Heart right ventricle (tissue), 16 donors: ENCODE results near the gene TTLL1. TPM values are rescaled to one million over a fixed set of nuclear protein-coding genes. Genes with fewer than 3 reads are reported as not detected.

Experiments
- ATAC-seq, 8 donors: fragments of 200-7000 bp; cut with Tn5 transposase; one replicate each; pipeline ENCODE4 v1.9.1; 2020; ENCODE audit warnings: mild to moderate bottlenecking in 8 of 8, moderate library complexity in 8 of 8, moderate number of reproducible peaks in 1 of 8
- DNase-seq, 2 donors: peaks; one replicate each; pipeline ENCODE4 v3.0.0-alpha.2; 2020
- H3K27ac ChIP-seq, 10 donors: fragments of 200-600 bp; sonication (generic) in 2 of 10; one replicate each; pipeline versions ENCODE4 v1.5.0 to v1.8.0; 2020 to 2022; ENCODE audit warnings: mild to moderate bottlenecking in 3 of 10
- H3K27me3 ChIP-seq, 7 donors: fragments of 200-600 bp; one replicate each; pipeline ENCODE4 v1.8.0; 2021 to 2022; ENCODE audit warnings: mild to moderate bottlenecking in 2 of 7
- H3K36me3 ChIP-seq, 9 donors: fragments of 200-600 bp; sonication (generic) in 1 of 9; one replicate each; pipeline versions ENCODE4 v1.5.0 to v1.8.0; 2020 to 2022; ENCODE audit warnings: mild to moderate bottlenecking in 2 of 9
- H3K4me1 ChIP-seq, 9 donors: fragments of 200-600 bp; sonication (generic) in 1 of 9; one replicate each; pipeline versions ENCODE4 v1.5.0 to v1.8.0; 2020 to 2022; ENCODE audit warnings: mild to moderate bottlenecking in 4 of 9
- H3K4me3 ChIP-seq, 10 donors: fragments of 200-600 bp; sonication (generic) in 2 of 10; one replicate each; pipeline versions ENCODE4 v1.5.0 to v1.8.0; 2020 to 2022; ENCODE audit warnings: mild to moderate bottlenecking in 7 of 10, moderate library complexity in 2 of 10
- H3K9me3 ChIP-seq, 11 donors: fragments of 200-600 bp in 10 of 11; sonication (generic) in 2 of 11; one replicate each; pipeline versions ENCODE4 v1.5.0 to v1.8.0; 2013 to 2022; ENCODE audit warnings: mild to moderate bottlenecking in 2 of 11, control low read depth in 1 of 11, moderate library complexity in 1 of 11
- CTCF ChIP-seq, 9 donors: fragments of 200-600 bp; sonication (generic) in 2 of 9; IDR thresholded peaks; one replicate each; pipeline versions ENCODE4 v1.5.0 to v1.8.0; 2021 to 2022; ENCODE audit warnings: antibody characterized with exemption in 9 of 9, mild to moderate bottlenecking in 5 of 9, moderate library complexity in 1 of 9
- WGBS, 2 donors: extraction: QIAGEN DNeasy Blood & Tissue Kit; methylation state at CpG; one replicate each; pipeline ENCODE4 v1.1.7; 2013; ENCODE audit warnings: inconsistent platforms in 1 of 2; 5-methylcytosine and 5-hydroxymethylcytosine counted together
- intact Hi-C, 10 donors: fragments of 100-400 bp; cut with DNase I; formaldehyde crosslinking; loops; one replicate each; pipeline versions ENCODE4 v1.11.1 to v1.14.2; 2022
- polyA plus RNA-seq, 2 donors: library from polyadenylated mRNA; stranded (reverse); fragments of 200-250 nt; gene quantifications; one replicate each; pipeline ENCODE4 v1.2.3, GENCODE V29; 2013
- total RNA-seq, 10 donors: library from RNA; stranded (reverse); fragmentation: NEBNext Ultra II Directional in 3 of 10; extraction: Animal tissue kit (Norgen Biotek cat#: 25700) in 3 of 10; gene quantifications; one replicate each; pipeline versions ENCODE4 v1.2.1 to v1.2.4, GENCODE V29; 2021 to 2023
- donor health status: Arrhythmogenic right ventricular cardiomyopathy.
- donor health status: ischemic (EF 13 %, LVEDD 7.1; RV severe dilation, severe dysfunction).
- donor health status: healthy with polysubstance abuse.
- donor health status: DM: no; HTN: yes; CAD: no.
- donor health status: DM: no; HTN: no; CAD: no.
- donor health status: ischemic (EF 25% LVEDD 6.9; RV normal size, moderate dysfunction).
- donor health status: ischemic (EF 25% LVEDD 5.7; RV mildly dilated, moderate dysfunction).
- donor health status: healthy.
- donor health status: DM: yes; HTN: yes; CAD: no.
- donor health status: Ischemic cardiomyopathy.
- donor health status: ischemic (EF 35%, LVEDD 5.7; RV mildly dilated, moderate dysfunction).
- donor health status: nonischemic (EF 11% LVEDD 7.7; RV severe dilation, severe dysfunction).
- donor health status: DM: yes; HTN: yes; CAD: no.
- donor health status: PGD.
- donor health status: ischemic (EF 29% LVEDD 5.4; RV normal size, mild dysfunction).
- donor health status: nonischemic (EF 23%, LVEDD 6.1; RV moderate dilation, normal function).

TTLL1 gene
- total and polyA plus RNA-seq, 12 donors: 4.5 to 14.5 (median 10.6) TPM

GRCh38 chr22:42991010-42991651, 98.1 kb downstream of the TTLL1 start:
- ATAC-seq: peak in 2 of 8 donors; percentile 11 to 32

GRCh38 chr22:42990131-42990838, 98.9 kb downstream of the TTLL1 start:
- H3K36me3 ChIP-seq: no peaks in the 10 kb centered on the region
- peaks cover 0 to 45% (median 33%) of the 10 kb centered on the region in 9 donors for H3K4me1 ChIP-seq
- DNase-seq: no peak
- peak in 6 of 9 donors; percentile 5 to 44 (median 34) for TF ChIP-seq CTCF (IDR thresholded peaks at IDR 0.05)
- WGBS, 2 donors: 70 to 76% methylated on average over 9 of the region's 9 CpGs
- ATAC-seq: peak in 4 of 8 donors; percentile 31 to 69 (median 52)
- H3K27me3 ChIP-seq: no peaks in the 10 kb centered on the region
- H3K4me3 ChIP-seq: no peak overlapping the region
- no peaks in the 10 kb centered on the region for H3K9me3 ChIP-seq
- no peak overlapping the region for H3K27ac ChIP-seq
- intact Hi-C loops: loop anchor here in 1 of 10 donors (10.0 kb wide), 1 partner anchor 65 kb away; no protein-coding TSS in a partner anchor

More at GRCh38 chr22:42991010-42991651, 98.1 kb downstream of the TTLL1 start:
- DNase-seq: no peak
- intact Hi-C loops: loop anchor here in 1 of 10 donors (10.0 kb wide), 1 partner anchor 64 kb away; no protein-coding TSS in a partner anchor
- Histone ChIP-seq H3K9me3 (no peaks in the 10 kb centered on the region), H3K4me3 (no peak overlapping the region), H3K27me3 (no peaks in the 10 kb centered on the region), H3K4me1 (peaks cover 3 to 53% (median 41%) of the 10 kb centered on the region in 9 donors), H3K36me3 (no peaks in the 10 kb centered on the region), H3K27ac (no peak overlapping the region)
- WGBS, 2 donors: 75 to 76% methylated on average over 5 of the region's 5 CpGs
- no peak for TF ChIP-seq CTCF (IDR thresholded peaks at IDR 0.05)

Other genes starting within 250 kb of the TTLL1 start
- 10 to 100 TPM; 10.6 to 29.4 (median 23.2) TPM for gene ARFGAP3, start 232.1 kb downstream of the TTLL1 start, total RNA-seq
- gene ARFGAP3, start 232.1 kb downstream of the TTLL1 start, polyA plus RNA-seq: 10 to 100 TPM; 21.9 to 24.4 TPM
- gene PACSIN2, start 74.2 kb downstream of the TTLL1 start, total RNA-seq: 10 to 100 TPM; 45.0 to 69.7 (median 57.8) TPM
- 10 to 100 TPM; 24.3 to 41.7 TPM for gene PACSIN2, start 74.2 kb downstream of the TTLL1 start, polyA plus RNA-seq
- gene BIK, start 21.4 kb upstream of the TTLL1 start, total RNA-seq: under 1 TPM in 5 of 10 donors, not detected in 5; 0.32 to 0.81 (median 0.57) TPM
- under 1 TPM; 0.28 to 0.88 TPM for gene BIK, start 21.4 kb upstream of the TTLL1 start, polyA plus RNA-seq
- gene MCAT, start 54.0 kb upstream of the TTLL1 start, total RNA-seq: 10 to 100 TPM; 12.8 to 18.2 (median 15.2) TPM
- gene MCAT, start 54.0 kb upstream of the TTLL1 start, polyA plus RNA-seq: 10 to 100 TPM; 17.6 to 33.4 TPM
- gene TSPO, start 62.2 kb upstream of the TTLL1 start, total RNA-seq: 100 to 1,000 TPM in 4 of 10 donors, 10 to 100 TPM in 6; 84.7 to 173 (median 99.0) TPM
- gene TSPO, start 62.2 kb upstream of the TTLL1 start, polyA plus RNA-seq: 100 to 1,000 TPM; 231 to 258 TPM
- gene TTLL12, start 97.7 kb upstream of the TTLL1 start, total RNA-seq: 10 to 100 TPM in 4 of 10 donors, 1 to 10 TPM in 6; 8.0 to 18.9 (median 9.6) TPM
- 10 to 100 TPM in 1 of 2 donors, 1 to 10 TPM in 1; 8.1 to 16.7 TPM for gene TTLL12, start 97.7 kb upstream of the TTLL1 start, polyA plus RNA-seq